T follicular helper cell (primary cell): ENCODE data around the gene UGT1A9.
"Not testable (repeated sequence)": the region's sequence is repeated elsewhere in the genome, so short reads cannot be mapped to it uniquely, and the experiment has no call there.

Source experiments
- DNase-seq: peaks from one replicate; pipeline ENCODE4 v3.0.0-alpha.2; 2020; ENCODE audit warnings: low read depth

Gene UGT1A9

GRCh38 chr2:233711312-233712008 is 39.8 kb downstream of the UGT1A9 start:
- peak; percentile 41 for DNase-seq

- no peak for DNase-seq
These were observed 41.0 kb downstream of the UGT1A9 start, which contains the start of gene UGT1A5 for GRCh38 chr2:233712611-233713261. Gene UGT1A5, plus strand, starts transcription at chr2:233712907. Its CDS starts 85 bp downstream, at chr2:233712992.

DNA sequence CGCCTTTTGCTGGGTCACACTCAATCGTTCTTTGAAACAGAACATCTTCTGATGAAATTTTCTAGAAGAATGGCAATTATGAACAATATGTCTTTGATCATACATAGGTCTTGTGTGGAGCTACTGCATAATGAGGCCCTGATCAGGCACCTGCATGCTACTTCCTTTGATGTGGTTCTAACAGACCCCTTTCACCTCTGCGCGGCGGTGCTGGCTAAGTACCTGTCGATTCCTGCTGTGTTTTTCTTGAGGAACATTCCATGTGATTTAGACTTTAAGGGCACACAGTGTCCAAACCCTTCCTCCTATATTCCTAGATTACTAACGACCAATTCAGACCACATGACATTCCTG is 41.5 kb downstream of the UGT1A9 start:
- no peak for DNase-seq

DNA sequence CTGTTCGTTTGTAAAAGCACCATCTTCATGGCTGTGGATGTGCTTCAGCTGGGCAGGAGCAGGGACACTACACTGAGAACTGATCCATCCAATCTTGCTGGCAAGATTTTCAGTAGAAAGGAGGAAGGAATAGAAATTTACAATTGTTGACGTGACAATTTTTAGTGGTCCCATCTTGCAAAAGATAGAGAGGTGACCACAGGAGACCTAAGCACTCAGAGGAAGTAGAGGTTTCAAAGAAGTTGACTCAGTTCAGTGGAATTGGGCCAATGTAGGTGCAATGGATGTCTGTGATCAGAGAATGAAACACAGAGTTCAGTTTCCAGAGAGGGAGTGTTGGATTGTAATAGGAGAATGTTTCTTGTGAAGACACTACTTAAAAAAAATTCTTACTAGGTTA is 42.4 kb downstream of the UGT1A9 start:
- no peak for DNase-seq

DNA sequence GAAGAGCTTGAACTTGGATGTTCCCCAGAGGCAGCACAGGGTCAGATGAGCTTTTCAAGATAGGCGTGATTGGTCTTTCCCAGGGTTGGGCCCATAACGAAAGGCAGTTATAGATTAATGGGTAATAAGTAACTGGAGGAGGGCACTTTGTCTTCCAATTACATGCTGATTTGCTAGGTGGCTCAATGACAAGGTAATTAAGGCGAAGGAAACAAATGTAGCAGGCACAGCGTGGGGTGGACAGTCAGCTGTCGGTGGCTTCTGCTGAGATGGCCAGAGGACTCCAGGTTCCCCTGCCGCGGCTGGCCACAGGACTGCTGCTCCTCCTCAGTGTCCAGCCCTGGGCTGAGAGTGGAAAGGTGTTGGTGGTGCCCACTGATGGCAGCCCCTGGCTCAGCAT is 46.9 kb downstream of the UGT1A9 start, which contains the start of gene UGT1A4:
TSS of gene UGT1A4 (plus strand) at position 185 of the 400 bp plus-strand sequence. CDS start at position 270, 85 bp downstream.
- no peak for DNase-seq

GRCh38 chr2:233728723-233729301 is 57.1 kb downstream of the UGT1A9 start, which contains the start of gene UGT1A3:
Gene UGT1A3, plus strand, starts transcription at chr2:233729042. Its CDS starts 85 bp downstream, at chr2:233729127.
- DNase-seq, result no peak

- not testable (repeated sequence) for DNase-seq
These were observed 65.4 kb downstream of the UGT1A9 start for GRCh38 chr2:233736868-233737653.

DNA sequence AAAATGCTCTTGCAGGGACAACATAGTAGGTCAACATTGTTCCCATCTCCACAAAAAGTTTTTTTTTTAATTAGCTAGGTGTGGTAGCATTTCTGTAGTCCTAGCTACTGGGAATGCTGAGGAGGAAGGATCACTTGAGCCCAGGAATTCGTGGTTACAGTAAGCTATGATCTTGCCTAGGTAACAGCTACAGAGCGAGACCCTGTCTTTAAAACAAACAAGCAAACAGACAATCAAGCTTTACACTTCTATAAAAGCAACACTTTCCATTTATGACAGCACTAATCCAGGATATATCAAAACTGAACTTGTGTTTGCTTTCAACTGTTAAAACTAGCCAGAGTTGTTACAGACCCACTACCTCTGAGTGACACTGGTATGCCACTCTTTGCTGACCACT is 69.2 kb downstream of the UGT1A9 start:
- DNase-seq, result no peak

DNA sequence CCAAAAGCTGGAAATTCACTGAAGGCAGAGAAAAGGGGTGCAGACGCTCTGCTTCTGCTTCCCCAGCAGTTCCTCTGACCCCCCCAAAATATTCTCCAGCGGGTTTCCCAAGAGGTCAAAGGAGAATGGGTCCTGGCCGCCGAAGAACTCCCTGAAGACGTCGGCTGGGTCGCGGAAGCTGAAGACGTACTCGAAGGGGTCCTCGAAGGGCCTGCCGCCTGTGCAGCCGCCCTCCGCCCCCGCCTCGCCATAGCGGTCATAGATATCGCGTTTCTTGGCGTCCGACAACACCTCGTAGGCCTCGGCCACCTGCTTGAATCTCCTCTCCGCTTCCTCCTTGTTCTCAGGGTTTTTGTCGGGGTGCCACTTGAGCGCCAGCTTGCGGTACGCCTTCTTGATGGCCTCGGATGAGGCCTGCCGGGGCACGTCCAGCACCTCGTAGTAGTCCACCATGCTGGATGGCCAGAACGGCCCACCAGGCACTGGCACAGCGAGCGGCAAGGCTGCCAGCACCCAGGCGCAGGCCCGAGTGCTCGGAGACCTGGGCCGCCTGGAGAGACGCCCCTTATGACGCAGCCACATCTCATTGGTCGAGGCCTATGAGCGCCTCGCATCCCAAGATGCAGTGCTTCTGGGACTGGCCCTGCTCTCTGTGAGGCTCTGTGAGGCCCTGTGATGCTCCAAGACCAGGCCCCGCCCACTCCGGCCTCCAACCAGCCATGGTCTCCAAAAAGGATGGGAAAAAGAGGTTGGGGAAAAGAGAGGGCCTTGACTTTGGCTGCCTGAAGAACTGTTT is 72.0 kb downstream of the UGT1A9 start:
- no peak for DNase-seq

GRCh38 chr2:233745073-233745755 is 73.5 kb downstream of the UGT1A9 start:
- DNase-seq, result no peak

DNA sequence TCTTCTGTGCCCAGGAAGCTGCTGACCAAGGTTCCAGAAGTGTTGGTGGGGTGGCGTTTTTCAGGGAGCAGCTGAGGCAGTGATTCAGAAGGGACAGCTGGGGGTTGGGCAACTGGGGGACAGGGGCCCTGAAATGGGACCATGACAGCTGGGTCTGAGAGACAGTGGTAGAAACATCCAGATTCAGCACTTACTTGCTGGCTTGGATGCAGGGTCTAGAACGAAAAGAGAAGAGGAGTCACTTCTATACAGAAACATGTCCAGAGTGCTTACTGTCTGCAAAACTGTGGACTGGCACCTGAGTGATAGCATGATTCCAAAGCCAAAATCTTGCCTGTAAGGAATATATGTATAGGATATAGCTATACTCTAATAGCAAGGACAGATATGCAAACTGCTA is 74.1 kb downstream of the UGT1A9 start:
- DNase-seq, result not testable (repeated sequence)

GRCh38 chr2:233746475-233747282 is 75.0 kb downstream of the UGT1A9 start:
- no peak for DNase-seq

GRCh38 chr2:233747283-233747544 is 75.5 kb downstream of the UGT1A9 start:
- DNase-seq, result no peak

DNA sequence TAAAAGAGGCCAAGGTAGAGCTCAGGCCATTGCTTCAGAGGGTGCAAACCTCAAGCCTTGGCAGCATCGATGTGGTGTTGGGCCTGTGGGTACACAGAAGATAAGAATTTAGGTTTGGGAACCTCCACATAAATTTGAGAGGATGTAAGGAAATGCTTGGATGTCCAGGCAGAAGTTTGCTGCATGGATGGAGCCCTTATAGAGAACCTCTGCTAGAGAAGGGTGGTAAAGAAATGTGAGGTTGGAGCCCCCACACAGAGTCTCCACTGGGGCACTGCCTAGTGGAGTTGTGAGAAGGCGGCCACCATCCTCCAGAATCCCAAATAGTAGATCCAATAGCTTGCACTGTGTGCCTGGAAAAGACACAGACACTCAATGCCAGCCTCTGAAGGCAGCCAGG is 79.0 kb downstream of the UGT1A9 start:
- not testable (repeated sequence) for DNase-seq

GRCh38 chr2:233751212-233752009 is 79.7 kb downstream of the UGT1A9 start:
- not testable (repeated sequence) for DNase-seq

GRCh38 chr2:233754872-233755611 is 83.3 kb downstream of the UGT1A9 start:
- no peak for DNase-seq

DNA sequence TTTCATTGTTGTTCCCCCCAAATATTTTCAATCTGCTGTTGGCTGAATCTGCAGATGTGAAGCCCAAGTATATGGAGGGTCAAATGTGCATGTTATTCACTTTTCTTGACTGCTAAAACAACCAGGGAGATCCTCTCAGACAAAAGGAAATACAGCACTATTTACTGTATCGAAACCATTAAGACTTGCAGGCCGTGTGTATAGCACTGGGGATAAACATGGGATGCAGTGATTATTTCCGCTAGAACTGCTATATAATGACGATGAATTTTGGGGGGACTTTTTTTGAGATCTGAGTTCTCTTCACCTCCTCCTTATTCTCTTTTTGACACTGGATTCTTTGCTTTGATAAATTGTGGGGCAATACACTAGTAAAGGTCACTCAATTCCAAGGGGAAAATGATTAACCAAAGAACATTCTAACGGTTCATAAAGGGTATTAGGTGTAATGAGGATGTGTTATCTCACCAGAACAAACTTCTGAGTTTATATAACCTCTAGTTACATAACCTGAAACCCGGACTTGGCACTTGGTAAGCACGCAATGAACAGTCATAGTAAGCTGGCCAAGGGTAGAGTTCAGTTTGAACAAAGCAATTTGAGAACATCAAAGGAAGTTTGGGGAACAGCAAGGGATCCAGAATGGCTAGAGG is 84.9 kb downstream of the UGT1A9 start:
- no peak for DNase-seq

GRCh38 chr2:233758141-233758540 is 86.4 kb downstream of the UGT1A9 start:
- DNase-seq, result no peak
